ENCODE data around the gene DNHD1.

The DNHD1 gene

GRCh38 chr11:6497069-6497839 lies at the start of gene DNHD1:
Gene DNHD1, plus strand, starts transcription at chr11:6497280. Its CDS starts 936 bp downstream, at chr11:6498216.
- DNase-seq (ENCODE audit: low spot score in 2 of 2), result no peak
- Histone ChIP-seq H3K9me3 (no peaks in the 10 kb centered on the region), H3K4me3 (no peak within 1 kb of the TSS), H3K27me3 (ENCODE audit: low read depth) (no peaks in the 10 kb centered on the region), H3K36me3 (replicated peaks) (no peaks in the 10 kb centered on the region; the same call in 1 of the 2 replicates), H3K4me1 (no peaks in the 10 kb centered on the region)
- in situ Hi-C loops (cut with MboI; ENCODE audit: low sequenced_read_pairs), result no loop called here

DNA sequence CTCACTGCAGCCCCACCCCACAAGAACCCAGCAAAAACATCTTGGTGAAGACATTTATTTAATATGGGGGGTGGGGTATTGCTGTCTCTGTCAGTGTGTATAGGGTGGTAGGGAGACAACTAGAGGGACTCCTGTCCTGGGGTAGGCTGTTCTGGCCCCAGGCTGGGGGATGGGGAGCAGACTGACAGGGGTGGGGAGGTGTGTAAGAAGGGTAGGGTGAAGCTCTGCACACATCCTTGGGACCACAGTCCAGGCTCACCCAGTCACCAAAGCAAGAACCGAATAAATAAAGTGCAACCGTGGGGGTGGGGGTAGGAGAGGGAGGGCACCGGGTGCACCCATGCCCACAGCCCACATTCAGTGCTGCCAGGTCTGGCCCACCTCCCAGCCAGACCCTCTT lies 48.5 kb upstream of the DNHD1 start:
- no peaks in the 10 kb centered on the region for H3K4me1 ChIP-seq
- no peak overlapping the region for H3K4me3 ChIP-seq
- H3K36me3 ChIP-seq (replicated peaks), result peaks cover 10% of the 10 kb centered on the region
- no peak for DNase-seq (ENCODE audit: low spot score in 2 of 2)
- no peaks in the 10 kb centered on the region for H3K27me3 ChIP-seq (ENCODE audit: low read depth)
- in situ Hi-C loops (cut with MboI; ENCODE audit: low sequenced_read_pairs), result no loop called here
- H3K9me3 ChIP-seq, result no peaks in the 10 kb centered on the region

DNA sequence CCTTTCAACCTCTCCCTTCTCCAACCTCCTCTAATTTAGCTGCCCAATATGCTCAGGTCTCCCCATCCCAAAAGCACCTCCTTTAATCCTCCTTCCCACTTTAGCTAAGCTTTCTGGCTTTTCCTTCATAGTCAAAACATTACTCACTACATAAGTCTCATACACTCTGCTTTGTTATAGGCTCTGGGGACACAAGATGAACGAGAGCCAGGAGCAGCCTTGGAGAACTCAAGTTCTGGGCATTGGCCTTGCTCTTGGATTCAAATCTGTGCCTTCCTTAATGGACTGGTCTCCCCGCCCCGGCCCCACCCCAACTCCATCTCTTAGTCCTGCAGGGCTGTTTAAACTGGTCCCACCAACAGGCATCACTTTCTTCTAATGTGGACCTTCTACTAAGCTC lies 44.9 kb upstream of the DNHD1 start:
- no peaks in the 10 kb centered on the region for H3K27me3 ChIP-seq (ENCODE audit: low read depth)
- H3K4me1 ChIP-seq, result no peaks in the 10 kb centered on the region
- in situ Hi-C loops (cut with MboI; ENCODE audit: low sequenced_read_pairs), result no loop called here
- H3K9me3 ChIP-seq, result no peaks in the 10 kb centered on the region
- DNase-seq (ENCODE audit: low spot score in 2 of 2), result no peak
- peaks cover 21% of the 10 kb centered on the region for H3K36me3 ChIP-seq (replicated peaks)
- H3K4me3 ChIP-seq, result no peak overlapping the region

- H3K4me3 ChIP-seq, result no peak overlapping the region
- H3K9me3 ChIP-seq, result no peaks in the 10 kb centered on the region
- no peaks in the 10 kb centered on the region for H3K27me3 ChIP-seq (ENCODE audit: low read depth)
- H3K4me1 ChIP-seq, result no peaks in the 10 kb centered on the region
- no peak for DNase-seq (ENCODE audit: low spot score in 2 of 2)
- in situ Hi-C loops (cut with MboI; ENCODE audit: low sequenced_read_pairs), result no loop called here
- H3K36me3 ChIP-seq (replicated peaks), result peaks cover 21% of the 10 kb centered on the region
Measured at GRCh38 chr11:6453152-6453551, 43.9 kb upstream of the DNHD1 start.

DNA sequence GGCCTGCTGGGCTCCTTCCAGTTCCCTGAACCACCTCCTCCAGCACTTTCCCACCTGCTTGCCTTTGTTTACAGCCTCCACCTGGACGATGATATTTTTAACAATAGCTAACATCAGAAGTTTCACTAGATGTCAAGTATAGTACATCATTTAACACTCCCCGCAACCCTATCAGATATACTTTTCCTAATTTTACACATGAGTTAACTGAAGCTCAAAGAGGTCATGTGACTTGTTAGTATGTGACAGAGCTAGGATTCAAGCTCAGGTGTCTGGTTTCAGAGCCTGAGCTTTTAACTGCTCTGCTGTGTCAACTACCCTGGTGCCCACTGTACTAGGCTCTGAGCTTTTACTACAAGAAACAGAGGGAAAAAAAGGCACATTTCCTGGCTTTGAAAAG lies 42.0 kb upstream of the DNHD1 start:
- Histone ChIP-seq H3K9me3 (no peaks in the 10 kb centered on the region), H3K4me1 (no peaks in the 10 kb centered on the region), H3K36me3 (replicated peaks) (peaks cover 19% of the 10 kb centered on the region), H3K4me3 (no peak overlapping the region), H3K27me3 (ENCODE audit: low read depth) (no peaks in the 10 kb centered on the region)
- no peak for DNase-seq (ENCODE audit: low spot score in 2 of 2)
- in situ Hi-C loops (cut with MboI; ENCODE audit: low sequenced_read_pairs), result no loop called here

- no peak for DNase-seq (ENCODE audit: low spot score in 2 of 2)
- Histone ChIP-seq H3K4me1 (no peaks in the 10 kb centered on the region), H3K9me3 (no peaks in the 10 kb centered on the region), H3K27me3 (ENCODE audit: low read depth) (no peaks in the 10 kb centered on the region), H3K36me3 (replicated peaks) (peaks cover 11% of the 10 kb centered on the region), H3K4me3 (no peak overlapping the region)
- in situ Hi-C loops (cut with MboI; ENCODE audit: low sequenced_read_pairs), result no loop called here
Measured at GRCh38 chr11:6456361-6457073, 40.6 kb upstream of the DNHD1 start.

GRCh38 chr11:6457581-6458320 lies 39.3 kb upstream of the DNHD1 start:
- Histone ChIP-seq H3K4me3 (no peak overlapping the region), H3K4me1 (no peaks in the 10 kb centered on the region), H3K27me3 (ENCODE audit: low read depth) (no peaks in the 10 kb centered on the region), H3K9me3 (no peaks in the 10 kb centered on the region), H3K36me3 (replicated peaks) (peaks cover 11% of the 10 kb centered on the region)
- in situ Hi-C loops (cut with MboI; ENCODE audit: low sequenced_read_pairs), result no loop called here
- DNase-seq (ENCODE audit: low spot score in 2 of 2), result no peak

DNA sequence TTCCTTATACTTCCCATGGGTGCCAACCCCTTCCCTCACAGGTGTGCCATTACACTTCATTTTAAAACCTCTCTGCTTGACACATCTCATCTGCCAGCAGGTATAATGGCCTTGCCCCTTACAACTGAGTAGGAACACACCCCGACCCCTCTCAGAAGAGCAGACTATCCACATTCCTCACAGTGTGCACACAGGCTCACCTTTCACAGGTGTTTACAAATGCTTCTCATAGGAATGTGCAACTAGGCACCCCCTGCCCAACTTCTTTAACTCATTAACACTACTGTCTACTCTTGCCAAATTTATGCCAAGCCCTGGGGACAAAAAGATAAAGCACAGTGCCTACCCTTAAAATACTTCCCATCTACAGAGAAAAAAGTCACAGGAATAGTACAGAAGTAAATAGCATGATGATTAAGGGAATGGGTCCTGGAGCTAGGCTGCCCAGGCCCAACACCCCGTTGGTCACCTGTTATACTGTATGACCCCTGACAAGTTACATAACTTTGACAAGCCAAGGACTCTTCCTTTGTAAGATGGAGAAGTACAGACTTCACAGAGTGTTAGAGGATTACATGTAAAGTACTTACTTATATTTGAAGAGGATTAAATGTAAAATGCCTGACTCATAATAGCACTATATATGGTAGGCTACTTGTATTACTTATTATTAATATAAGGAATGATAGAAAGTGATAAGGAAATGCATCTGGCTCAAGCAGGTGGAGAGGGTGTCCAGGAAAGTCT lies 38.6 kb upstream of the DNHD1 start:
- Histone ChIP-seq H3K9me3 (no peaks in the 10 kb centered on the region), H3K27me3 (ENCODE audit: low read depth) (no peaks in the 10 kb centered on the region), H3K4me1 (no peaks in the 10 kb centered on the region), H3K4me3 (no peak overlapping the region), H3K36me3 (replicated peaks) (peaks cover 11% of the 10 kb centered on the region)
- DNase-seq (ENCODE audit: low spot score in 2 of 2), result no peak
- in situ Hi-C loops (cut with MboI; ENCODE audit: low sequenced_read_pairs), result no loop called here

- Histone ChIP-seq H3K36me3 (replicated peaks) (peaks cover 15% of the 10 kb centered on the region), H3K9me3 (no peaks in the 10 kb centered on the region), H3K4me1 (no peaks in the 10 kb centered on the region), H3K27me3 (ENCODE audit: low read depth) (no peaks in the 10 kb centered on the region), H3K4me3 (no peak overlapping the region)
- in situ Hi-C loops (cut with MboI; ENCODE audit: low sequenced_read_pairs), result no loop called here
- no peak for DNase-seq (ENCODE audit: low spot score in 2 of 2)
Measured at GRCh38 chr11:6459099-6459450, 38.0 kb upstream of the DNHD1 start.

GRCh38 chr11:6468712-6469495 lies 28.2 kb upstream of the DNHD1 start:
- DNase-seq (ENCODE audit: low spot score in 2 of 2), result peak; percentile 82 to 94

DNA sequence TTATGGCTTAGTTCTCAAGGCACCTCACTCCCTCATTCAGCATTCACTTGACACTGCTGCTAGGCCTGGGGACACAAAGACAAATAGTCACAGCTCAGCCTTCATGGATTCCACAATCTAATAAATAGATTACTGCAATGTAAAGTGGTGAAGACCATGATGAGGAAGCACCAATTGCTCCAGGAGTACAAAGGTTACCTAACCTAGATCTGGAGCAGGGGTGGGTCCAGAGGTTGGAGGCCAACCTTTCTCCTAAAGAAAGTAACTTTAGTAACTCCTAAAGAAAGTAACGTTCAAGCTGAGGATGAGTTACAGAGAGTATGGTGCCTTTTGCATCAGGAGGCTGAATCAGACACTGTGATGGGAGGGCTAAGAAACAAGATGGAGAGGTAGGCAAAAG lies 27.5 kb upstream of the DNHD1 start:
- Histone ChIP-seq H3K4me1 (peaks cover 14% of the 10 kb centered on the region), H3K4me3 (no peak overlapping the region), H3K36me3 (replicated peaks) (no peaks in the 10 kb centered on the region; the same call in 1 of the 2 replicates), H3K27me3 (ENCODE audit: low read depth) (no peaks in the 10 kb centered on the region), H3K9me3 (no peaks in the 10 kb centered on the region)
- in situ Hi-C loops (cut with MboI; ENCODE audit: low sequenced_read_pairs), result no loop called here
- no peak for DNase-seq (ENCODE audit: low spot score in 2 of 2)

More at GRCh38 chr11:6468712-6469495, 28.2 kb upstream of the DNHD1 start:
- H3K36me3 ChIP-seq (replicated peaks), result peaks cover 6% of the 10 kb centered on the region; the same call in 1 of the 2 replicates
- H3K9me3 ChIP-seq, result no peaks in the 10 kb centered on the region
- peaks cover 9% of the 10 kb centered on the region for H3K4me1 ChIP-seq
- H3K27me3 ChIP-seq (ENCODE audit: low read depth), result no peaks in the 10 kb centered on the region
- in situ Hi-C loops (cut with MboI; ENCODE audit: low sequenced_read_pairs), result no loop called here
- no peak overlapping the region for H3K4me3 ChIP-seq

- no peak for DNase-seq (ENCODE audit: low spot score in 2 of 2)
- Histone ChIP-seq H3K9me3 (no peaks in the 10 kb centered on the region), H3K27me3 (ENCODE audit: low read depth) (no peaks in the 10 kb centered on the region), H3K36me3 (replicated peaks) (peaks cover 14% of the 10 kb centered on the region), H3K4me3 (peak overlapping the region; percentile 79), H3K4me1 (peaks cover 14% of the 10 kb centered on the region)
- in situ Hi-C loops (cut with MboI; ENCODE audit: low sequenced_read_pairs), result no loop called here
Measured at GRCh38 chr11:6472934-6473333, 24.1 kb upstream of the DNHD1 start.
